K562 (cell line): ENCODE measurements around the gene CASKIN2. TPM values are rescaled to one million over a fixed set of nuclear protein-coding genes. Genes with fewer than 3 reads are reported as not detected.

Source experiments
- ATAC-seq: fragments of 200-7000 bp; cut with Tn5 transposase; 3 replicates; pipeline ENCODE4 v1.9.1; 2020; ENCODE audit warnings: moderate library complexity
- BruUV-seq: library from RNA; stranded (reverse); fragments of 400-500 nt; replicated peaks from 2 replicates; lab custom pipeline; 2021; lab: Mats Ljungman, UMichigan
- CTCF ChIA-PET: fragments of 300-600 bp; formaldehyde crosslinking; extraction: SDS; loops from one replicate; lab custom pipeline; 2021; ENCODE audit warnings: low intra/inter-chr PET ratio; lab: Yijun Ruan, JAX
- POLR2A ChIA-PET: fragments of 300-600, 350-650 bp; sonication (Branson Sonifier 250); formaldehyde crosslinking; extraction: SDS; loops from one replicate; lab custom pipeline; 2021; ENCODE audit warnings: antibody characterized with exemption, inconsistent platforms; lab: Yijun Ruan, JAX
- DNase-seq, 4 experiments: peaks; one replicate each; pipeline versions ENCODE4 v3.0.0 to v3.0.0-alpha.2; 2011 to 2018; ENCODE audit warnings: low spot score in 3 of 4, mixed read lengths in 3 of 4; ENCODE audit errors: extremely low read depth in 1 of 4
- FAIRE-seq: peaks from 2 replicates; lab custom pipeline; 2011; peaks lifted over from hg19 to GRCh38; lab: Jason Lieb, UNC
- H2AFZ ChIP-seq: 2 replicates; pipeline ENCODE4 v1.6.0; 2011; ENCODE audit warnings: low read depth, low read length, control low read depth, inconsistent platforms
- H3K27ac ChIP-seq: fragments of 200-600 bp; 3 replicates; pipeline ENCODE4 v1.8.0; 2011; ENCODE audit warnings: low read depth, mild to moderate bottlenecking, control low read depth, inconsistent platforms, low read length, moderate library complexity, mixed read lengths; ENCODE audit errors: extremely low read depth
- H3K27me3 ChIP-seq, 2 experiments: fragments of 300-600 bp in 1 of 2; 2 replicates in 1 of 2; 3 replicates in 1 of 2; pipeline versions ENCODE4 v1.6.0 to v1.8.0; 2011; ENCODE audit warnings: inconsistent platforms in 2 of 2, low read length in 2 of 2, mild to moderate bottlenecking in 1 of 2, mixed read lengths in 1 of 2, moderate library complexity in 1 of 2; ENCODE audit not compliant: control insufficient read depth in 2 of 2, insufficient read depth in 2 of 2
- H3K36me3 ChIP-seq: fragments of 300-600 bp; 3 replicates; pipeline ENCODE4 v1.8.0; 2011; ENCODE audit warnings: mild to moderate bottlenecking, low read length, inconsistent platforms; ENCODE audit not compliant: control insufficient read depth, insufficient read depth
- H3K4me1 ChIP-seq, 2 experiments: fragments of 200-600 bp in 1 of 2; replicated peaks in 1 of 2; 2 replicates in 1 of 2; 3 replicates in 1 of 2; pipeline versions ENCODE4 v1.5.1 to v1.8.0; 2011; ENCODE audit warnings: inconsistent platforms in 2 of 2, low read length in 2 of 2, mild to moderate bottlenecking in 1 of 2, mixed read lengths in 1 of 2, moderate library complexity in 1 of 2; ENCODE audit not compliant: control insufficient read depth in 2 of 2, insufficient read depth in 2 of 2
- H3K4me2 ChIP-seq: 2 replicates; pipeline ENCODE4 v1.6.1; 2011; ENCODE audit warnings: low read length, control low read depth, inconsistent platforms, mixed read lengths; ENCODE audit not compliant: insufficient read depth
- H3K4me3 ChIP-seq: fragments of 200-600 bp; sonication (generic), shearing (Covaris generic); 2 replicates; pipeline ENCODE4 v1.5.1; 2016; ENCODE audit warnings: control low read depth, inconsistent platforms
- H3K79me2 ChIP-seq: fragments of 200-600 bp; 3 replicates; pipeline ENCODE4 v1.8.0; 2011; ENCODE audit warnings: low read length, inconsistent platforms; ENCODE audit not compliant: control insufficient read depth, insufficient read depth
- H3K9ac ChIP-seq, 2 experiments: 2 replicates each; pipeline versions ENCODE4 v1.6.0 to v1.6.1; 2011; ENCODE audit warnings: low read depth in 2 of 2, low read length in 2 of 2, control low read depth in 1 of 2, inconsistent platforms in 1 of 2, mild to moderate bottlenecking in 1 of 2, mixed read lengths in 1 of 2; ENCODE audit not compliant: insufficient read depth in 1 of 2
- H3K9me1 ChIP-seq: one replicate; pipeline ENCODE4 v1.6.0; 2011; ENCODE audit warnings: inconsistent platforms, mild to moderate bottlenecking, low read length, moderate library complexity; ENCODE audit not compliant: control insufficient read depth, insufficient read depth
- H3K9me3 ChIP-seq: replicated peaks from 2 replicates; pipeline ENCODE4 v1.5.1; 2011; ENCODE audit warnings: low read depth, low read length, inconsistent platforms; ENCODE audit not compliant: control insufficient read depth, insufficient read depth
- H4K20me1 ChIP-seq: replicated peaks from 2 replicates; pipeline ENCODE4 v1.6.1; 2011; ENCODE audit warnings: low read length, inconsistent platforms, mixed read lengths; ENCODE audit not compliant: control insufficient read depth, insufficient read depth
- E2F6 ChIP-seq, 2 experiments: IDR thresholded peaks; 2 replicates each; pipeline ENCODE4 v1.6.1; 2011; ENCODE audit warnings: borderline replicate concordance in 1 of 2, control low read depth in 1 of 2, low read depth in 1 of 2, low read length in 1 of 2, mild to moderate bottlenecking in 1 of 2, mixed read lengths in 1 of 2, moderate library complexity in 1 of 2; ENCODE audit not compliant: insufficient read depth in 1 of 2, insufficient read length in 1 of 2, poor library complexity in 1 of 2, severe bottlenecking in 1 of 2; ENCODE audit errors: extremely low read depth in 1 of 2
- MITF ChIP-seq: IDR thresholded peaks from 2 replicates; pipeline ENCODE4 v1.6.1; 2014; ENCODE audit warnings: antibody characterized with exemption
- NCOA2 ChIP-seq, 2 experiments: fragments of 450-650 bp; IDR thresholded peaks; 2 replicates each; pipeline ENCODE4 v1.6.1; 2018; ENCODE audit warnings: mild to moderate bottlenecking in 2 of 2, moderate library complexity in 1 of 2; ENCODE audit not compliant: partially characterized antibody in 2 of 2
- PKNOX1 ChIP-seq: fragments of 450-650 bp; IDR thresholded peaks from 2 replicates; pipeline ENCODE4 v1.6.1; 2016
- SAFB2 ChIP-seq: fragments of 200-400 bp; formaldehyde crosslinking; IDR thresholded peaks from 2 replicates; pipeline ENCODE4 v1.6.1; 2018; ENCODE audit warnings: borderline replicate concordance, low read length, low read depth, moderate library complexity; ENCODE audit not compliant: severe bottlenecking
- TCF7L2 ChIP-seq: fragments of 150-350 bp; IDR thresholded peaks from 2 replicates; pipeline ENCODE4 v1.6.1; 2016; ENCODE audit warnings: low read depth, mild to moderate bottlenecking, low read length, moderate library complexity
- WGBS: fragments of 100-300 bp; shearing (Covaris generic); methylation state at CpG from one replicate; pipeline ENCODE4 v1.1.6; 2016; ENCODE audit warnings: low coverage, mixed read lengths; ENCODE audit not compliant: insufficient coverage; ENCODE audit errors: missing lambda C conversion rate; 5-methylcytosine and 5-hydroxymethylcytosine counted together
- in situ Hi-C: fragments of 300-500 bp; cut with MboI; formaldehyde crosslinking; loops from 4 replicates; pipeline ENCODE4 v1.15.0; 2018; ENCODE audit warnings: inconsistent platforms, mixed read lengths
- intact Hi-C: fragments of 100-400 bp; cut with micrococcal nuclease; formaldehyde crosslinking; loops from 2 replicates; pipeline ENCODE4 v1.14.2; 2022
- polyA plus RNA-seq, 8 experiments: library from polyadenylated mRNA; depleted of rRNA in 4 of 8; stranded (reverse) in 5 of 8; unstranded in 3 of 8; fragments of >200 nt; fragmentation: Nextera tagmentation in 2 of 8; fragmentation: Illumina TruSeq in 1 of 8; extraction: Ambion mirVana in 2 of 8; extraction: Trizol in 1 of 8; gene quantifications; 2 replicates each; pipeline versions ENCODE4 v1.2.1 to v1.2.3, GENCODE V29; 2011 to 2014; ENCODE audit warnings: inconsistent platforms in 1 of 8, missing spikeins in 1 of 8
- total RNA-seq, 7 experiments: library from RNA; depleted of rRNA in 6 of 7; stranded (reverse); fragments of >200 nt in 6 of 7; fragmentation: Illumina TruSeq in 2 of 7; extraction: Trizol in 2 of 7; gene quantifications; 2 replicates each; pipeline versions ENCODE4 v1.2.1 to v1.2.3, GENCODE V29; 2011 to 2021; ENCODE audit warnings: low replicate concordance in 1 of 7
- TF ChIP-seq, protein P1 (sequence below), 2 experiments: fragments of 450-650 bp in 1 of 2; sonication (generic) in 1 of 2; formaldehyde crosslinking in 1 of 2; IDR thresholded peaks; 2 replicates each; pipeline versions ENCODE4 v1.7.1 to v1.9.0; 2016 to 2022; ENCODE audit warnings: inconsistent platforms in 1 of 2, mild to moderate bottlenecking in 1 of 2, missing genetic modification reagents in 1 of 2

The CASKIN2 gene
- total and polyA plus RNA-seq, 9 of the 15 experiments (the other 6 are each of a cell fraction or from before 2014, with no cell fraction given): 0.01 to 12.2 (median 2.1) TPM

DNA sequence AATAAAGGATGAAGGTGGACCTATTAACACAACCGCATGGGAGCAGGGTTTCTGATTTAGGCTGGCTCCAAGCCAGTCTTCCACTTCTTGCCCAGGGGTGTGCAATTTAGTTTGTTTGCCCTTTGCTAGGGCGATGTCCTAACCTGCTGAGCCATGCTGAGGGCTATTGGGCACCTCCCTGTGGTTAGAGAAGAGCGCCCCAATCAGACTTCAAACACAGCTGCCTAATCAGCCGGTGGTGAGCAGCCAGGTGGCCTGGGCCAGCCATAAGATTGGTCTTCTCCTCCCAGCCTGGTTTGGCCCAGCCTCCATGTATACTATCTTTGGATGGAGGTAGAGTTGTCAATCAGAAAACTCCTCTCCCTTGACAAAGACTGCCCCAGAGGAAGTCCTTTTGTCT is 43.2 kb downstream of the CASKIN2 start:
- Histone ChIP-seq H4K20me1 (peaks cover 8% of the 10 kb centered on the region), H3K4me2 (no peak overlapping the region), H3K9me1 (no peaks in the 10 kb centered on the region), H3K79me2 (no peaks in the 10 kb centered on the region), H3K4me3 (no peak overlapping the region), H3K9ac (no peak overlapping the region), H3K27ac (no peak overlapping the region), H2AFZ (no peak overlapping the region), H3K4me1 (peaks cover 0 to 5% of the 10 kb centered on the region in 2 experiments; a peak in 1 of 5 replicates), H3K27me3 (no peaks in the 10 kb centered on the region), H3K36me3 (peaks cover 20% of the 10 kb centered on the region), H3K9me3 (no peaks in the 10 kb centered on the region)
- ChIA-PET CTCF (interaction anchor here (0.7 kb wide), 1 partner anchor 113 kb away, joined by 3 read pairs; no protein-coding TSS in a partner anchor), POLR2A (interaction anchor here (0.6 to 2.4 kb wide), 2 partner anchors 16 to 162 kb away, joined by 3 to 7 read pairs; partner anchors contain the start of gene TMEM94)
- intact Hi-C loops (no loop called here), in situ Hi-C loops (no loop called here)
- peak; percentile 68 for ATAC-seq
- no TSS peak for BruUV-seq
- 28% methylated on average over 4 of the region's 4 CpGs for whole genome bisulfite sequencing
- FAIRE-seq: no peak
- DNase-seq: peak in 1 of 4 experiments; percentile 28
- TF ChIP-seq PKNOX1: 0 out of 2 replicates have a peak, but pooled peaks have one; percentile 6
- no peak for TF ChIP-seq NCOA2 (IDR thresholded peaks at IDR 0.05; ENCODE audit: partially characterized antibody in 2 of 2)
- TF ChIP-seq TCF7L2: no peak
- TF ChIP-seq E2F6 (IDR thresholded peaks at IDR 0.05; ENCODE audit: borderline replicate concordance in 1 of 2, extremely low read depth in 1 of 2, insufficient read depth in 1 of 2, insufficient read length in 1 of 2, low read depth in 1 of 2, low read length in 1 of 2, poor library complexity in 1 of 2, severe bottlenecking in 1 of 2): peak in 1 of 2 experiments; percentile 56
- TF ChIP-seq SAFB2: no peak
- TF ChIP-seq MITF: no peak
- TF ChIP-seq, protein P1, sequence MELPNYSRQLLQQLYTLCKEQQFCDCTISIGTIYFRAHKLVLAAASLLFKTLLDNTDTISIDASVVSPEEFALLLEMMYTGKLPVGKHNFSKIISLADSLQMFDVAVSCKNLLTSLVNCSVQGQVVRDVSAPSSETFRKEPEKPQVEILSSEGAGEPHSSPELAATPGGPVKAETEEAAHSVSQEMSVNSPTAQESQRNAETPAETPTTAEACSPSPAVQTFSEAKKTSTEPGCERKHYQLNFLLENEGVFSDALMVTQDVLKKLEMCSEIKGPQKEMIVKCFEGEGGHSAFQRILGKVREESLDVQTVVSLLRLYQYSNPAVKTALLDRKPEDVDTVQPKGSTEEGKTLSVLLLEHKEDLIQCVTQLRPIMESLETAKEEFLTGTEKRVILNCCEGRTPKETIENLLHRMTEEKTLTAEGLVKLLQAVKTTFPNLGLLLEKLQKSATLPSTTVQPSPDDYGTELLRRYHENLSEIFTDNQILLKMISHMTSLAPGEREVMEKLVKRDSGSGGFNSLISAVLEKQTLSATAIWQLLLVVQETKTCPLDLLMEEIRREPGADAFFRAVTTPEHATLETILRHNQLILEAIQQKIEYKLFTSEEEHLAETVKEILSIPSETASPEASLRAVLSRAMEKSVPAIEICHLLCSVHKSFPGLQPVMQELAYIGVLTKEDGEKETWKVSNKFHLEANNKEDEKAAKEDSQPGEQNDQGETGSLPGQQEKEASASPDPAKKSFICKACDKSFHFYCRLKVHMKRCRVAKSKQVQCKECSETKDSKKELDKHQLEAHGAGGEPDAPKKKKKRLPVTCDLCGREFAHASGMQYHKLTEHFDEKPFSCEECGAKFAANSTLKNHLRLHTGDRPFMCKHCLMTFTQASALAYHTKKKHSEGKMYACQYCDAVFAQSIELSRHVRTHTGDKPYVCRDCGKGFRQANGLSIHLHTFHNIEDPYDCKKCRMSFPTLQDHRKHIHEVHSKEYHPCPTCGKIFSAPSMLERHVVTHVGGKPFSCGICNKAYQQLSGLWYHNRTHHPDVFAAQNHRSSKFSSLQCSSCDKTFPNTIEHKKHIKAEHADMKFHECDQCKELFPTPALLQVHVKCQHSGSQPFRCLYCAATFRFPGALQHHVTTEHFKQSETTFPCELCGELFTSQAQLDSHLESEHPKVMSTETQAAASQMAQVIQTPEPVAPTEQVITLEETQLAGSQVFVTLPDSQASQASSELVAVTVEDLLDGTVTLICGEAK (IDR thresholded peaks at IDR 0.05): no peak
- TF ChIP-seq, protein P1 (CRISPR knock-in tag; IDR thresholded peaks at IDR 0.05): no peak
